IMR-90 (cell line): ENCODE data around the gene AHCYL1. TPM values are rescaled to one million over a fixed set of nuclear protein-coding genes. Genes with fewer than 3 reads are reported as not detected.

Experiments used
- ATAC-seq: fragments of 200-7000 bp; cut with Tn5 transposase; 2 replicates; pipeline ENCODE4 v1.9.1; 2020; ENCODE audit warnings: low read depth, mild to moderate bottlenecking, moderate library complexity
- BruUV-seq: library from RNA; stranded (reverse); fragments of 400-500 nt; replicated peaks from 2 replicates; lab custom pipeline; 2021; lab: Mats Ljungman, UMichigan
- CTCF ChIA-PET: fragments of 300-600 bp; formaldehyde crosslinking; extraction: SDS; loops from one replicate; lab custom pipeline; 2021; ENCODE audit warnings: antibody characterized with exemption; lab: Yijun Ruan, JAX
- POLR2A ChIA-PET: fragments of 300-600 bp; sonication (Branson Sonifier 250); formaldehyde crosslinking; loops from one replicate; lab custom pipeline; 2022; ENCODE audit warnings: antibody characterized with exemption; ENCODE audit not compliant: unreplicated experiment; lab: Charles Lee
- DNase-seq: peaks from one replicate; pipeline ENCODE4 v3.0.0; 2013
- H2AFZ ChIP-seq: replicated peaks from 2 replicates; pipeline ENCODE3; 2013; ENCODE audit warnings: low read length, mild to moderate bottlenecking; ENCODE audit not compliant: poor library complexity
- H2AK5ac ChIP-seq: 2 replicates; pipeline ENCODE4 v1.6.1; 2013; ENCODE audit warnings: low read depth, low read length, inconsistent platforms
- H2AK9ac ChIP-seq: replicated peaks from 2 replicates; pipeline ENCODE3; 2013; ENCODE audit warnings: mild to moderate bottlenecking, low read depth, low read length, moderate library complexity; ENCODE audit not compliant: poor library complexity
- H2BK120ac ChIP-seq: 2 replicates; pipeline ENCODE4 v1.6.1; 2013; ENCODE audit warnings: low read depth, low read length, inconsistent platforms
- H2BK15ac ChIP-seq: 3 replicates; pipeline ENCODE4 v1.6.1; 2013; ENCODE audit warnings: low read depth, low read length, inconsistent platforms
- H2BK20ac ChIP-seq: 2 replicates; pipeline ENCODE4 v1.6.1; 2013; ENCODE audit warnings: low read depth, mild to moderate bottlenecking, inconsistent platforms, low read length, moderate library complexity
- H2BK5ac ChIP-seq: 2 replicates; pipeline ENCODE4 v1.6.1; 2013; ENCODE audit warnings: mild to moderate bottlenecking, low read depth, low read length, inconsistent platforms; ENCODE audit not compliant: poor library complexity, severe bottlenecking
- H3K14ac ChIP-seq: replicated peaks from 2 replicates; pipeline ENCODE4 v1.6.1; 2013; ENCODE audit warnings: low read depth, low read length, inconsistent platforms
- H3K18ac ChIP-seq: 2 replicates; pipeline ENCODE4 v1.6.1; 2013; ENCODE audit warnings: low read depth, low read length, control low read depth
- H3K23ac ChIP-seq: 2 replicates; pipeline ENCODE4 v1.6.1; 2013; ENCODE audit warnings: low read depth, low read length, inconsistent platforms
- H3K27ac ChIP-seq: 2 replicates; pipeline ENCODE4 v1.5.1; 2013; ENCODE audit warnings: mild to moderate bottlenecking, control low read depth, low read length; ENCODE audit not compliant: insufficient read depth
- H3K27me3 ChIP-seq: 2 replicates; pipeline ENCODE4 v1.6.1; 2013; ENCODE audit warnings: low read length; ENCODE audit not compliant: control insufficient read depth, insufficient read depth
- H3K36me3 ChIP-seq: 2 replicates; pipeline ENCODE4 v1.6.1; 2013; ENCODE audit warnings: low read length, mixed read lengths; ENCODE audit not compliant: control insufficient read depth, insufficient read depth
- H3K4ac ChIP-seq: 2 replicates; pipeline ENCODE4 v1.6.1; 2013; ENCODE audit warnings: low read depth, low read length, inconsistent platforms
- H3K4me1 ChIP-seq: 2 replicates; pipeline ENCODE4 v1.6.1; 2013; ENCODE audit warnings: low read length, mixed read lengths; ENCODE audit not compliant: control insufficient read depth, insufficient read depth
- H3K4me2 ChIP-seq: 2 replicates; pipeline ENCODE4 v1.6.1; 2013; ENCODE audit warnings: low read depth, mild to moderate bottlenecking, control low read depth, low read length, moderate library complexity
- H3K4me3 ChIP-seq: 2 replicates; pipeline ENCODE4 v1.5.1; 2013; ENCODE audit warnings: low read depth, mild to moderate bottlenecking, control low read depth, low read length, moderate library complexity; ENCODE audit not compliant: insufficient read depth
- H3K56ac ChIP-seq: 2 replicates; pipeline ENCODE4 v1.6.1; 2013; ENCODE audit warnings: low read length, inconsistent platforms; ENCODE audit not compliant: insufficient read depth; ENCODE audit errors: extremely low read depth
- H3K79me1 ChIP-seq, 2 experiments: 2 replicates each; pipeline ENCODE4 v1.6.1; 2013; ENCODE audit warnings: low read length in 2 of 2, inconsistent platforms in 1 of 2, low read depth in 1 of 2
- H3K9ac ChIP-seq: 2 replicates; pipeline ENCODE4 v1.6.1; 2013; ENCODE audit warnings: low read depth, low read length, control low read depth
- H3K9me1 ChIP-seq: 2 replicates; pipeline ENCODE4 v1.6.1; 2013; ENCODE audit warnings: low read length, inconsistent platforms; ENCODE audit not compliant: insufficient read depth
- H3K9me3 ChIP-seq: 2 replicates; pipeline ENCODE4 v1.6.1; 2013; ENCODE audit warnings: low read length; ENCODE audit not compliant: control insufficient read depth, insufficient read depth
- H4K20me1 ChIP-seq: 2 replicates; pipeline ENCODE4 v1.6.1; 2013; ENCODE audit warnings: low read length, inconsistent platforms; ENCODE audit not compliant: insufficient read depth
- H4K5ac ChIP-seq: 2 replicates; pipeline ENCODE4 v1.6.1; 2013; ENCODE audit warnings: mild to moderate bottlenecking, low read depth, low read length, control low read depth
- H4K8ac ChIP-seq, 2 experiments: 2 replicates each; pipeline ENCODE4 v1.6.1; 2013; ENCODE audit warnings: low read depth in 2 of 2, low read length in 2 of 2, control low read depth in 1 of 2, inconsistent platforms in 1 of 2
- H4K91ac ChIP-seq: 2 replicates; pipeline ENCODE4 v1.6.1; 2013; ENCODE audit warnings: low read depth, low read length, inconsistent platforms; ENCODE audit not compliant: insufficient read depth
- BHLHE40 ChIP-seq: fragments of 150-350 bp; IDR thresholded peaks from 2 replicates; pipeline ENCODE4 v1.6.1; 2016; ENCODE audit warnings: mild to moderate bottlenecking, low read depth, low read length
- CEBPB ChIP-seq: IDR thresholded peaks from 2 replicates; pipeline ENCODE4 v1.6.1; 2012; ENCODE audit warnings: low read depth, low read length, improper control_type of control experiment
- CHD1 ChIP-seq: IDR thresholded peaks from 2 replicates; pipeline ENCODE4 v1.6.1; 2012; ENCODE audit warnings: low read depth, low read length, improper control_type of control experiment
- CTCF ChIP-seq: conservative IDR thresholded peaks from 2 replicates; pipeline ENCODE4 v1.5.1; 2012; ENCODE audit warnings: mild to moderate bottlenecking, low read depth, low read length, improper control_type of control experiment
- FOS ChIP-seq: fragments of 150-350 bp; IDR thresholded peaks from 2 replicates; pipeline ENCODE4 v1.6.1; 2016; ENCODE audit warnings: low read depth, low read length
- MAFK ChIP-seq: IDR thresholded peaks from 2 replicates; pipeline ENCODE4 v1.6.1; 2012; ENCODE audit warnings: low read depth, low read length, improper control_type of control experiment
- MAZ ChIP-seq: IDR thresholded peaks from 2 replicates; pipeline ENCODE4 v1.6.1; 2012; ENCODE audit warnings: low read depth, mild to moderate bottlenecking, low read length, improper control_type of control experiment, moderate library complexity, borderline replicate concordance
- MXI1 ChIP-seq: IDR thresholded peaks from 2 replicates; pipeline ENCODE4 v1.6.1; 2012; ENCODE audit warnings: low read depth, mild to moderate bottlenecking, low read length, moderate library complexity, borderline replicate concordance
- RAD21 ChIP-seq: IDR thresholded peaks from 2 replicates; pipeline ENCODE4 v1.6.1; 2012; ENCODE audit warnings: low read length, improper control_type of control experiment
- RCOR1 ChIP-seq: IDR thresholded peaks from 2 replicates; pipeline ENCODE4 v1.6.1; 2012; ENCODE audit warnings: mild to moderate bottlenecking, low read length, improper control_type of control experiment; ENCODE audit not compliant: insufficient replicate concordance
- RFX5 ChIP-seq: IDR thresholded peaks from 2 replicates; pipeline ENCODE4 v1.8.0; 2012; ENCODE audit warnings: low read depth, mild to moderate bottlenecking, low read length, moderate library complexity
- SMC3 ChIP-seq: fragments of 150-350 bp; IDR thresholded peaks from 2 replicates; pipeline ENCODE4 v1.6.1; 2016; ENCODE audit warnings: low read depth, mild to moderate bottlenecking, antibody characterized with exemption, low read length, moderate library complexity
- WGBS, 2 experiments: methylation state at CpG; one replicate each; pipeline versions ENCODE4 v1.1.5 to v1.1.7; 2013; ENCODE audit warnings: missing lambda C conversion rate in 2 of 2; ENCODE audit not compliant: insufficient read length in 1 of 2; ENCODE audit errors: extremely low coverage in 2 of 2; 5-methylcytosine and 5-hydroxymethylcytosine counted together
- dilution Hi-C: fragments of 300-500 bp; cut with HindIII; formaldehyde crosslinking; loops from one replicate; pipeline ENCODE4 v1.14.3; 2018; ENCODE audit warnings: low sequenced_read_pairs; ENCODE audit not compliant: unreplicated experiment
- in situ Hi-C: fragments of 300-500 bp; cut with MboI; formaldehyde crosslinking; loops from 3 replicates; pipeline ENCODE4 v1.14.3; 2019; ENCODE audit warnings: low sequenced_read_pairs, inconsistent platforms, mixed read lengths
- intact Hi-C: fragments of 100-400 bp; cut with micrococcal nuclease; formaldehyde crosslinking; loops from 2 replicates; pipeline ENCODE4 v1.10.0; 2022
- polyA plus RNA-seq, 3 experiments: library from polyadenylated mRNA; depleted of rRNA; stranded (reverse); fragments of >200 nt; gene quantifications; 2 replicates each; pipeline ENCODE4 v1.2.3, GENCODE V29; 2012; ENCODE audit warnings: low replicate concordance in 1 of 3
- total RNA-seq: library from RNA; depleted of rRNA; stranded (reverse); fragments of >200 nt; gene quantifications from 2 replicates; pipeline ENCODE4 v1.2.3, GENCODE V29; 2012
- TF ChIP-seq, protein P1 (sequence below): fragments of 150-350 bp; IDR thresholded peaks from 2 replicates; pipeline ENCODE4 v1.6.1; 2016; ENCODE audit warnings: low read depth, mild to moderate bottlenecking, low read length, moderate library complexity, borderline replicate concordance
- TF ChIP-seq, protein P2 (sequence below): fragments of 150-350 bp; IDR thresholded peaks from 2 replicates; pipeline ENCODE4 v1.6.1; 2017; ENCODE audit warnings: mild to moderate bottlenecking, antibody characterized with exemption, low read length, low read depth

AHCYL1 gene
- total and polyA plus RNA-seq, 2 of the 4 experiments (the other 2 are of a cell fraction): 75.1 to 76.0 TPM

DNA sequence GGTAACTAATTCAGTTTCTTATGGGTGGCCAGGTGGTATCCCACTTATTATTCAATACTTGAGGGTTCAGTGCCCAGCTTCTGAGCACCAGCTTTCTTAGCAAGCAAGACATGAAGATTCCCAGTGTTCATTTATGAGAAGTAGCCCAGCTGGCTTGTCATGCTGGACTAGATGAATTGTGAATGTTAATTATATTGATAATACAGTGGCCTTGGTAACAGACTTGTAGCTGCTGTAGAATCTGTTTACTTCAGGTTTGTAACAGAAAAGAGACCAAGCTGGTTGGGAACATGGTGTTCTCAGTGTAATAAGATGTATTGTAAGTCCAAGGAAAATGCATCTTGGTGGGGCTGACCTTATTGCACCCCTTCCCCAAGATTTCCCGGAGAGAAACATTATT lies 10.1 kb downstream of the AHCYL1 start:
- H3K27me3 ChIP-seq: no peaks in the 10 kb centered on the region
- H2BK15ac ChIP-seq: no peak overlapping the region
- H2AK9ac ChIP-seq: no peak overlapping the region
- TF ChIP-seq, protein P1, sequence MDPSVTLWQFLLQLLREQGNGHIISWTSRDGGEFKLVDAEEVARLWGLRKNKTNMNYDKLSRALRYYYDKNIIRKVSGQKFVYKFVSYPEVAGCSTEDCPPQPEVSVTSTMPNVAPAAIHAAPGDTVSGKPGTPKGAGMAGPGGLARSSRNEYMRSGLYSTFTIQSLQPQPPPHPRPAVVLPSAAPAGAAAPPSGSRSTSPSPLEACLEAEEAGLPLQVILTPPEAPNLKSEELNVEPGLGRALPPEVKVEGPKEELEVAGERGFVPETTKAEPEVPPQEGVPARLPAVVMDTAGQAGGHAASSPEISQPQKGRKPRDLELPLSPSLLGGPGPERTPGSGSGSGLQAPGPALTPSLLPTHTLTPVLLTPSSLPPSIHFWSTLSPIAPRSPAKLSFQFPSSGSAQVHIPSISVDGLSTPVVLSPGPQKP: no peak
- TF ChIP-seq MAZ (no peak), RAD21 (no peak), MXI1 (no peak), FOS (no peak), CEBPB (no peak), SMC3 (no peak), RFX5 (no peak), CTCF (no peak), BHLHE40 (no peak), MAFK (no peak), RCOR1 (no peak), CHD1 (no peak)
- TF ChIP-seq, protein P2, sequence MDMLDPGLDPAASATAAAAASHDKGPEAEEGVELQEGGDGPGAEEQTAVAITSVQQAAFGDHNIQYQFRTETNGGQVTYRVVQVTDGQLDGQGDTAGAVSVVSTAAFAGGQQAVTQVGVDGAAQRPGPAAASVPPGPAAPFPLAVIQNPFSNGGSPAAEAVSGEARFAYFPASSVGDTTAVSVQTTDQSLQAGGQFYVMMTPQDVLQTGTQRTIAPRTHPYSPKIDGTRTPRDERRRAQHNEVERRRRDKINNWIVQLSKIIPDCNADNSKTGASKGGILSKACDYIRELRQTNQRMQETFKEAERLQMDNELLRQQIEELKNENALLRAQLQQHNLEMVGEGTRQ: no peak
- dilution Hi-C loops (no loop called here), intact Hi-C loops (no loop called here), in situ Hi-C loops (no loop called here)
- H3K9ac ChIP-seq: no peak overlapping the region
- DNase-seq (no peak), ATAC-seq (no peak)
- ChIA-PET POLR2A (no interaction called here), CTCF (interaction anchor here (1.4 to 2.0 kb wide), 2 partner anchors 17 to 221 kb away, joined by 3 to 5 read pairs; no protein-coding TSS in a partner anchor)
- no TSS peak for BruUV-seq
- peaks cover 48 to 90% of the 10 kb centered on the region in 2 experiments for H3K79me1 ChIP-seq
- peaks cover 21% of the 10 kb centered on the region for H3K9me1 ChIP-seq
- no peak overlapping the region for H2BK5ac ChIP-seq
- no peak overlapping the region for H3K23ac ChIP-seq
- no peaks in the 10 kb centered on the region for H3K9me3 ChIP-seq
- no peak overlapping the region for H4K8ac ChIP-seq
- H2BK20ac ChIP-seq: no peak overlapping the region
- H4K91ac ChIP-seq: no peak overlapping the region
- no peak overlapping the region for H3K4me3 ChIP-seq
- H3K36me3 ChIP-seq: peaks cover 8% of the 10 kb centered on the region
- no peak overlapping the region for H3K4ac ChIP-seq
- H4K20me1 ChIP-seq: peaks cover 54% of the 10 kb centered on the region
- H3K27ac ChIP-seq: no peak overlapping the region
- H2AK5ac ChIP-seq: no peak overlapping the region
- no peak overlapping the region for H3K18ac ChIP-seq
- H3K4me2 ChIP-seq: no peak overlapping the region
- WGBS, 2 experiments: no CpG with 5 or more reads among the region's 1 CpG
- H2AFZ ChIP-seq: no peak overlapping the region
- H3K14ac ChIP-seq: no peak overlapping the region
- peaks cover 7% of the 10 kb centered on the region for H3K4me1 ChIP-seq
- H4K5ac ChIP-seq: no peak overlapping the region
- no peak overlapping the region for H2BK120ac ChIP-seq
- no peak overlapping the region for H3K56ac ChIP-seq
